Astrocyte of the spinal cord (primary cell): ENCODE results near the gene PCDHA6.

Experiments used
- DNase-seq: peaks from one replicate; pipeline ENCODE4 v3.0.0; 2011; ENCODE audit warnings: low read depth, low spot score
- H3K4me3 ChIP-seq: 2 replicates; pipeline ENCODE4 v1.5.1; 2011; ENCODE audit warnings: low read depth, mild to moderate bottlenecking, low read length, moderate library complexity
- in situ Hi-C: cut with HindIII; loops from 2 replicates; pipeline ENCODE4 v1.10.0; 2017; ENCODE audit warnings: low sequenced_read_pairs
- TF ChIP-seq, protein P1 (sequence below): IDR thresholded peaks from 2 replicates; pipeline ENCODE4 v1.5.1; 2012; ENCODE audit warnings: low read depth, mild to moderate bottlenecking, low read length, inconsistent platforms

The PCDHA6 gene

DNA sequence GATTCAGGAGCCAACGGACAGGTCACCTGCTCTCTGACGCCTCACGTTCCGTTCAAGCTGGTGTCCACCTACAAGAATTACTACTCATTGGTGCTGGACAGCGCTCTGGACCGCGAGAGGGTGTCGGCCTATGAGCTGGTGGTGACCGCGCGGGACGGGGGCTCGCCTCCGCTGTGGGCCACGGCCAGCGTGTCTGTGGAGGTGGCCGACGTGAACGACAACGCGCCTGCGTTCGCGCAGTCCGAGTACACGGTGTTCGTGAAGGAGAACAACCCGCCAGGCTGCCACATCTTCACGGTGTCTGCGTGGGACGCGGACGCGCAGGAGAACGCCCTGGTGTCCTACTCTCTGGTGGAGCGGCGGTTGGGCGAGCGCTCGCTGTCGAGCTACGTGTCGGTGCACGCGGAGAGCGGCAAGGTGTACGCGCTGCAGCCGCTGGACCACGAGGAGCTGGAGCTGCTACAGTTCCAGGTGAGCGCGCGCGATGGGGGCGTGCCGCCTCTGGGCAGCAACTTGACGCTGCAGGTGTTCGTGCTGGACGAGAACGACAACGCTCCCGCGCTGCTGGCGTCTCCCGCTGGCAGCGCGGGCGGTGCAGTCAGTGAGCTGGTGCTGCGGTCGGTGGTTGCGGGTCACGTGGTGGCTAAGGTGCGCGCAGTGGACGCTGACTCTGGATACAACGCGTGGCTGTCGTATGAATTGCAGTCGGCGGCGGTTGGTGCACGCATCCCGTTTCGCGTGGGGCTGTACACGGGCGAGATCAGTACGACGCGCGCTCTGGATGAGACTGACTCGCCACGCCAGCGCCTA lies 29.6 kb downstream of the PCDHA6 start:
- TF ChIP-seq, protein P1, sequence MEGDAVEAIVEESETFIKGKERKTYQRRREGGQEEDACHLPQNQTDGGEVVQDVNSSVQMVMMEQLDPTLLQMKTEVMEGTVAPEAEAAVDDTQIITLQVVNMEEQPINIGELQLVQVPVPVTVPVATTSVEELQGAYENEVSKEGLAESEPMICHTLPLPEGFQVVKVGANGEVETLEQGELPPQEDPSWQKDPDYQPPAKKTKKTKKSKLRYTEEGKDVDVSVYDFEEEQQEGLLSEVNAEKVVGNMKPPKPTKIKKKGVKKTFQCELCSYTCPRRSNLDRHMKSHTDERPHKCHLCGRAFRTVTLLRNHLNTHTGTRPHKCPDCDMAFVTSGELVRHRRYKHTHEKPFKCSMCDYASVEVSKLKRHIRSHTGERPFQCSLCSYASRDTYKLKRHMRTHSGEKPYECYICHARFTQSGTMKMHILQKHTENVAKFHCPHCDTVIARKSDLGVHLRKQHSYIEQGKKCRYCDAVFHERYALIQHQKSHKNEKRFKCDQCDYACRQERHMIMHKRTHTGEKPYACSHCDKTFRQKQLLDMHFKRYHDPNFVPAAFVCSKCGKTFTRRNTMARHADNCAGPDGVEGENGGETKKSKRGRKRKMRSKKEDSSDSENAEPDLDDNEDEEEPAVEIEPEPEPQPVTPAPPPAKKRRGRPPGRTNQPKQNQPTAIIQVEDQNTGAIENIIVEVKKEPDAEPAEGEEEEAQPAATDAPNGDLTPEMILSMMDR: no peak
- no peak for DNase-seq
- in situ Hi-C loops: no loop called here
- no peak overlapping the region for H3K4me3 ChIP-seq

DNA sequence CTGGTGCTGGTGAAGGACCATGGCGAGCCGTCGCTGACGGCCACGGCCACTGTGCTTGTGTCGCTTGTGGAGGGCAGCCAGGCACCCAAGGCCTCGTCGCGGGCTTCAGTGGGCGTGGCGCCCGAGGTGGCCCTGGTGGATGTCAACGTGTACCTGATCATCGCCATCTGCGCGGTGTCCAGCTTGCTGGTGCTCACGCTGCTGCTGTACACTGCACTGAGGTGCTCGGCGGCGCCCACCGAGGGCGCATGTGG lies 30.2 kb downstream of the PCDHA6 start:
- no peak for DNase-seq
- in situ Hi-C loops: no loop called here
- TF ChIP-seq, protein P1: no peak
- H3K4me3 ChIP-seq: no peak overlapping the region

DNA sequence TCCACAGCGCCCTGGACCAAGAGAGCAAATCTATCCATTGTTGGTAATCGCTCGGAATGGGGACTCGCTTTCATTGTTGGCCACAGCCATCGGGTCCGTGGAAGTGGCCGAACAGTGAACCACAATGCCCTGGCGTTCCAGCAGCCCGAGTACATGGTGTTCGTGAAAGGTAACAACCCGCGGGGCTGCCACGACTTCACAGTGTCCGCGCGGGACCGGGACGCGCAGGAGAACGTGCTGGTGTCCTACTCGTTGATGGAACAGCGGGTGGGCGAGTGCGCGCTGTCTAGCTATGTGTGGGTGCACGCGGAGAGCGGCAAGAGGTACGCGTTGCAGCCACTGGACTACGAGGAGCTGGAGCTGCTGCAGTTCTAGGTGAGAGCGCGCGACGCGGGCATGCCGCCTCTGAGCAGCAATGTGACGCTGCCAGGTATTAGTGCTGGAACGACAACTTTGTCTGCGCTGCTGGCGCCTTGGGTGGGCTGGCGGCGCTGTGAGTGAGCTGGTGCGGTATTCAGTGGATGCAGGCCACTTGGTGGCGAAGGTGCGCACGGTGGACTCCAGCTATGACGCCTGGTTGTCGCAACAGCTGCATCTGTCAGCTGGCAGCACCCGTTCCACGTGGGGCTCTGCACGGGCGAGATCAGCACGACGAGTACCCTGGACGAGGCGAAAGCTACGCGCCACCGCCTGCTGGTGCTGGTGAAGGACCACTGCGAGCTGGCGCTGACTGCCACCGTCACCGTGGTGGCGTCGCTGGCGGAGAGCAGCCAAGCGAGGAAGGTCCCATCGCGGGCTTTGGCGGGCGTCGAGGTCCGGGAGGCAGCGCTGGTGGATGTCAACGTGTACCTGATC lies 34.9 kb downstream of the PCDHA6 start:
- H3K4me3 ChIP-seq: no peak overlapping the region
- in situ Hi-C loops: no loop called here
- DNase-seq: no peak
- TF ChIP-seq, protein P1: no peak

DNA sequence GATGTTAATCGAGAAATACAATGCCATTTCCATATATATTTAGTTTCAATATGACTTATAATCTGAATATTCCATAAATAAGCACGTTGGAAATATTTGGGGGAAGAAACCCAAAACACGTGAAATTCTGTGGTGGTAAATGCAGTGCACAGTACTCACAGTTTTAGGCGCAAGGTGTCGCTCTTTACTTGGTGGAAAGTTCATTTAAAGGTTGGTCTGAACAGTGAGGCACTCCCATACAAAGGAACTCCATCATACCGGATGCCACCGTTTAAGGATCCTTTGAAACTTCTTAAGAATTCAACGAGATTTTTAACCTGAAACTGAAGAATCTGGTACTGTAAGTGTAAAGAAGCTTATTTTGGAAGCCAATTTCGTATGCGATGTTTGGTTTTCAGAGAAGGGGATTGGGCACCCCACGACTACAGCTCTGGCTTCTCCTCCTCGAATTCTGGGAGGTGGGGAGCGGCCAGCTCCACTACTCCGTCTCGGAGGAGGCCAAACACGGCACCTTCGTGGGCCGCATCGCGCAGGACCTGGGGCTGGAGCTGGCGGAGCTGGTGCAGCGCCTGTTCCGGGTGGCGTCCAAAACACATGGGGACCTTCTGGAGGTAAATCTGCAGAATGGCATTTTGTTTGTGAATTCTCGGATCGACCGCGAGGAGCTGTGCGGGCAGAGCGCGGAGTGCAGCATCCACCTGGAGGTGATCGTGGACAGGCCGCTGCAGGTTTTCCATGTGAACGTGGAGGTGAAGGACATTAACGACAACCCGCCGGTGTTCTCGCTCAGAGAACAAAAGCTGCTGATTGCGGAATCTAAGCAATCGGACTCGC lies 41.2 kb downstream of the PCDHA6 start, which contains the start of gene PCDHA11:
PCDHA11 (plus strand) TSS at position 237 of the 834 bp plus-strand sequence; CDS start at position 384, 147 bp downstream.
- H3K4me3 ChIP-seq: no peak within 1 kb of the TSS
- no peak for DNase-seq
- in situ Hi-C loops: no loop called here
- TF ChIP-seq, protein P1: no peak

DNA sequence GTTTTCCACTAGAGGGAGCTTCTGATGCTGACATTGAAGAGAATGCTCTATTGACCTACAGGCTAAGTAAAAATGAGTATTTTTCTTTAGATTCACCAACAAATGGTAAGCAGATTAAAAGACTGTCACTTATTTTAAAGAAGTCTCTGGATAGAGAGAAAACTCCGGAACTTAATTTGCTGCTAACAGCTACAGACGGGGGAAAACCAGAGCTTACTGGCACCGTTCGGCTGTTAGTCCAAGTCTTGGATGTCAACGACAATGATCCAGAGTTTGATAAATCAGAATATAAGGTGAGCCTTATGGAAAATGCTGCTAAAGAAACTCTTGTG lies 41.8 kb downstream of the PCDHA6 start:
- no peak for DNase-seq
- TF ChIP-seq, protein P1: no peak
- in situ Hi-C loops: no loop called here
- H3K4me3 ChIP-seq: no peak overlapping the region

DNA sequence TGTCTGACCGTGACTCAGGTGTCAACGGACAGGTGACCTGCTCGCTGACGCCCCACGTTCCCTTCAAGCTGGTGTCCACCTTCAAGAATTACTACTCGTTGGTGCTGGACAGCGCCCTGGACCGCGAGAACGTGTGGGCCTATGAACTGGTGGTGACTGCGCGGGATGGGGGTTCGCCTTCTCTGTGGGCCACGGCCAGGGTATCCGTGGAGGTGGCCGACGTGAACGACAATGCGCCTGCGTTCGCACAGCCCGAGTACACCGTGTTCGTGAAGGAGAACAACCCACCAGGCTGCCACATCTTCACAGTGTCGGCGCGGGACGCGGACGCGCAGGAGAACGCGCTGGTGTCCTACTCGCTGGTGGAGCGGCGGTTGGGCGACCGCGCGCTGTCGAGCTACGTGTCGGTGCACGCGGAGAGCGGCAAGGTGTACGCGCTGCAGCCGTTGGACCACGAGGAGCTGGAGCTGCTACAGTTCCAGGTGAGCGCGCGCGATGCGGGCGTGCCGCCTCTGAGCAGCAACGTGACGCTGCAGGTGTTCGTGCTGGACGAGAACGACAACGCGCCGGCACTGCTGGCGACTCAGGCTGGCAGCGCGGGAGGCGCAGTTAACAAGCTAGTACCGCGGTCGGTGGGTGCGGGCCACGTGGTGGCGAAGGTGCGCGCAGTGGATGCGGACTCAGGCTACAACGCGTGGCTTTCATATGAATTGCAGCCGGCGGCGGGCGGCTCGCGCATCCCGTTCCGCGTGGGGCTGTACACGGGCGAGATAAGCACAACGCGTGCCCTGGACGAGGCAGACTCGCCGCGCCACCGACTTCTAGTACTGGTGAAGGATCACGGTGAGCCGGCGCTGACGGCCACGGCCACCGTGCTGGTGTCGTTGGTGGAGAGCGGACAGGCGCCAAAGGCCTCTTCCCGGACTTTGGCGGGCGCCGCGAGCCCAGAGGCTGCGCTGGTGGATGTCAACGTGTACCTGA lies 42.8 kb downstream of the PCDHA6 start:
- no peak overlapping the region for H3K4me3 ChIP-seq
- in situ Hi-C loops: no loop called here
- no peak for DNase-seq
- TF ChIP-seq, protein P1: no peak
